ENCODE data around the gene CCM2.

Gene CCM2

DNA sequence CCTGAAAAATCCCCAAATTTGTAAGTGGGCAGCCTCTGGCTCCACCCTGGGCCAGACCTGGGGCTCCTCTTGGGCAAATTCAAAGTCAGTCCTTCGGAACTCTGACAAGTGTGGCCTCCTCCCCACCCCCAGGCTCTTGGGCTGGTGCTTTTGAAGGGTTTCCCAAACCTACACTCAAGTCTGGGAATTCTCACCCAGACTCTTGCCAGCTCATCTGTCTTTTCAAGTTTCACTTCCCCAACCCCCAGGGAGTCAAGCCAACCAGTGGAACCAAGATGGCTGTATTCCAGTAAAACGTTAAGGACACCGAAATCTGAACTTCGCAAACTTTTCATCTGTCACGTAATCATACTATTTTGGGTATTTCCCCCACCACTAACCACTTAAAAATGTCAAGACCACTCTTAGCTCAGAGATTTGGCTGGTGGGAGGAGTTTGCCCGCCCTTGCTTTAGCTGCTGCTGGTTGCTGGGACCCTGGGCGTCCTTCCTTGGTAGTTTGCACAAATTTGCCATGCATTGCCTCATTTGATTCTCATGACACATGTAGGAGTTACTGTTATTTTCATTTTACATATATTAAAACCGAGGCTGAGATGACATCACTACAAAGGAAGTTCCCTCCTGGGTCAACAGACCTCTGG lies 19.5 kb upstream of the CCM2 start:
- TF ChIP-seq, protein P1, sequence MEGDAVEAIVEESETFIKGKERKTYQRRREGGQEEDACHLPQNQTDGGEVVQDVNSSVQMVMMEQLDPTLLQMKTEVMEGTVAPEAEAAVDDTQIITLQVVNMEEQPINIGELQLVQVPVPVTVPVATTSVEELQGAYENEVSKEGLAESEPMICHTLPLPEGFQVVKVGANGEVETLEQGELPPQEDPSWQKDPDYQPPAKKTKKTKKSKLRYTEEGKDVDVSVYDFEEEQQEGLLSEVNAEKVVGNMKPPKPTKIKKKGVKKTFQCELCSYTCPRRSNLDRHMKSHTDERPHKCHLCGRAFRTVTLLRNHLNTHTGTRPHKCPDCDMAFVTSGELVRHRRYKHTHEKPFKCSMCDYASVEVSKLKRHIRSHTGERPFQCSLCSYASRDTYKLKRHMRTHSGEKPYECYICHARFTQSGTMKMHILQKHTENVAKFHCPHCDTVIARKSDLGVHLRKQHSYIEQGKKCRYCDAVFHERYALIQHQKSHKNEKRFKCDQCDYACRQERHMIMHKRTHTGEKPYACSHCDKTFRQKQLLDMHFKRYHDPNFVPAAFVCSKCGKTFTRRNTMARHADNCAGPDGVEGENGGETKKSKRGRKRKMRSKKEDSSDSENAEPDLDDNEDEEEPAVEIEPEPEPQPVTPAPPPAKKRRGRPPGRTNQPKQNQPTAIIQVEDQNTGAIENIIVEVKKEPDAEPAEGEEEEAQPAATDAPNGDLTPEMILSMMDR (conservative IDR thresholded peaks at IDR 0.05) = no peak
- TF ChIP-seq ZFX (IDR thresholded peaks at IDR 0.05) = no peak
- H3K27ac ChIP-seq = no peak overlapping the region

DNA sequence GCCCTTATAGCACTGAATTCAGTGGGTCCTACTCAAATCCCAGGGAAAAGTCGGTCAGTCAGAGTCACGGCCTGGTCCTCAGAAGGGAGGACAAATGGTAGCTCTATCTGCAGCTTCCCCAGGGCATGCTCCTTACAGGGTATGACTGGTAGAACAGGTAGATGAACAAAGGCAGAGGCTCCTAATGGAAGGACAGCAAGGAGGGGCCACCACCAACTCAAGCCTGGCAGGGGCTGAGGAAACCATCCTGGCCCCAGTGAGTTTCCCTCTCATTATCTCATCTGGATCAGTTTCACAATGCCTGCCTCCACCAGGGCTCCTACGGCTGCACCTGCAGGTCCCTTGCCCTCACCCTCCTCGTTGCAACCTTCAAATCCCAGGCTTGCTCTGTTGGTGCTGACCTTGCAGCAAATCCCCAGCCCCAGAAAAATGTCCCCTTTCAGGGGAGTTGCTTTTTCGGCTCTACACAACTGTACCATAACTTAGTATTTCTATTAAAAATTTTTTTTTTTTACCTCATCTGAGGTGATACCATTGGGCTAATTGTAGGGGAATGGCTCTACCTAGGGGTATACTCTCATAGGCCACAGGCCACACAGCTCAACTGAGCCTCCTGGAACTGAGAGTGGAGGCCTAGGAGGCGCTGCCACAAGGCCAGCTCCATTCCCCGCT lies 18.8 kb upstream of the CCM2 start:
- H3K27ac ChIP-seq = no peak overlapping the region

DNA sequence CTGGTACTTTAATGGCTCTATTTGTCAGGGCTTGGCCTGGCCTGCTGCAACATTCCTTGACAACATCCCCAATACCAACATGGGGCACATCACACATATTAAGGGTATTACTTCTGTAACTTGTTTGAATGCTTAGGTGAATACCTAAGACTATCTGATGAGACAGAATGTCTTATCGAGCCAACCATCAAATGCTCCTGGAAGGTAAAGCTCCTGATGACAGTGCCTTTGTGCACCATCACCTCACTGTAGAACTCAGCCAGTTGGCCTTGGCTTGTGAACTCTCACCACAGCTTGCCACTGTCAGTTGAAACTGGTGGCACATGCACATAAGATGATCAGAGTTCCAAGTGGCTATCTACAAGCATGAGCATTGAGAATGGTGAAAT lies 17.5 kb upstream of the CCM2 start:
- no peak overlapping the region for H3K27ac ChIP-seq
- TF ChIP-seq, protein P1 (conservative IDR thresholded peaks at IDR 0.05) = no peak

More for the DNA sequence above, 18.8 kb upstream of the CCM2 start:
- TF ChIP-seq, protein P1 (conservative IDR thresholded peaks at IDR 0.05) = no peak
- no peak for TF ChIP-seq ZFX (IDR thresholded peaks at IDR 0.05)

DNA sequence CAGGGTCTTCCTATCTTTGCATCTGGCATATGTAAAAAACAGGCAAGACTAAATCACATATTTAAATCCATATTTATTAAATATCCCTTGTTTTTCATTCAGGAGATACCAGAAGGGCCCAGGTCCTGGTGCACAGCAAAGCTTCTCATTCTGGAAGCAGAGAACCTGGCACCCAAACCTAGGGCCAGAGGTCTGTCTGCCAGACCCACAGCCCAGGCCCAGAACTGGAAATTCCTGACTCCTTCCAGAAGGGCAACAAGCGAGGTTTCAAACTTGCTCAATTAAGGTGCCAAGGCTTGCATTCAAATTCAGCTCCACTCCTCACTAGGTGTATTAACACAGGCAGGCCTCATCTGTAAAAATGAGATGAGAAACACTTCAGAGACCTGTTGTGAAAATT lies 17.0 kb upstream of the CCM2 start:
- no peak overlapping the region for H3K27ac ChIP-seq
- no peak for TF ChIP-seq ZFX (IDR thresholded peaks at IDR 0.05)
- TF ChIP-seq, protein P1 (conservative IDR thresholded peaks at IDR 0.05) = no peak

DNA sequence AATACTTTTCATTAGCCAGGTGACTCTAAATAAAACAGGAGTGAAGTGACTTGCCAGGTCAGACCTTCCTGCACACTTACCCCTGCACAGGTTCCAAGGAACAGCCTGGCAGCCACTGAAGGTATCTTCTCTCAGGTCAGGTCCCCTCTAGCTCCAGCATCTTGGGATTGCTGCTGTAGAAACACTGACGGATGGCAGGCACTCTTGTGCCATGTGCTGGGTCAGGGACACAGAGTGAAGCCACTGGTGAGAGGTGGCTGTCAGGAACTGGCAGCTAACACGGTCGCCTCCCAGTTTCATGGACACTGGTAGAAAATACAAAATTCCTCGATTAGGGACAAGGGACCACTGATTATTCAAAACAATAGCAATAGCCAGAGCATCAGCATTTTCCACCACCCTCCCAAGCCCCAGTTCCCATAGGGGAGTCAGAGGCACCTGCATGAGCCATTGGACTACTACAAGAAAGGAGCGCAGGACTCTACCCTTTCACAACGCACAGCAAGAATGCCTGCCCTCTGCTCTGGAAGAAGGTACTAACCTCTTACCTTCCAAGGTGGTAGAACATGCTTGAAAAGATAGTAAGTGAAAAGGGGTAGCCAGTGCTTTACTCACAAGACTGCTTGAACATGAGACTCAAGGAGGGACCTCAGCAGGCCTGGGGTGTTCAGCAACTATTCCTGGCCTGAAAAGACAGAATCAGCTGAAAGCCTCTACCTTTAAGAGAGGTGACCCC lies 16.1 kb upstream of the CCM2 start:
- TF ChIP-seq, protein P1 (conservative IDR thresholded peaks at IDR 0.05) = no peak
- TF ChIP-seq ZFX (IDR thresholded peaks at IDR 0.05) = no peak
- H3K27ac ChIP-seq = no peak overlapping the region

DNA sequence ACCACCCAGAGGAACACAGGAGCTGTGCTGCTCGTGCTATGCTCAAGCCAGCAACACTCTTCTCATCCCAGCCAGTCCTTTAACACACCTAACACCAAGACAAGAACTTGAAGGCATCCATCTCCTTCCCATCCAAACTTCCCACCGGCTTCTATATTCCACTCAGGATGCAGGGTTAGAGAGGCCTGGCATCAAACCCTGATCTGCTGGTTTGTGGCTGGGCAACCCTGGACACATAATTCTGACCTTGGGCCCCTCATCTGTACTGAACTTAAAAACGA lies 15.6 kb upstream of the CCM2 start:
- TF ChIP-seq ZFX (IDR thresholded peaks at IDR 0.05) = no peak
- TF ChIP-seq, protein P1 (conservative IDR thresholded peaks at IDR 0.05) = no peak
- peak overlapping the region; percentile 94; the same call in 1 of the 2 replicates for H3K27ac ChIP-seq

DNA sequence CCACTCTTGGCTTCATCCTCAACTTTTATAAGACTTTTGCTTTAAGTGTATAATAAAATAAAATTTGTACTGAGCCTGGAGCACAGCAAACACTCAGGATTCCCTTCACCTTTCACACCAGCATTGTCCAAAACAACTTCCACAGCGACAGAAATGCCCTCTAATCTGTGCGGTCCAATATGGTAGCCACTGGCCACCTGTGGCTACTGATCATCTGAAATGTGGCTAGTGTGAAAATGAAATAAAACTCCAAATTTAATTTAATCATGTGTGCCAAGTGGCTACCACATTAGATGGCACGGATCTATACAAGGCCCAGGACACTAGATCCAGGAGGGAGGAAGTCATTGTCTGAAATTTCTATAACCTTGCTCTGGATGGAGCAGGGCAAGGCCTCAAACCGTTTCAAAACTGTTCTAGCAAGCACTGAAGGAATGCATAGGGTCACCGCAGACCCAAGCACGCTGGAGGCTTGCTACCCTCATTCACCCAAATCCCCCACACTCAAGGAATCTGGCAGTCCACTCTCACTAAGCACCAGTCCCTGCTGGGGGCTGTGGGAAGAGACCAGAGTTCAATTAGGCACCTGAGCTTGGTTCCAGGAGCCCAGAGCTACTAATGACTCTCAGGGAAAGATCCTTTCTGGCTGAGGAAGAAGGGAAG lies 14.8 kb upstream of the CCM2 start:
- peak overlapping the region; percentile 94 for H3K27ac ChIP-seq

More for the DNA sequence above, 14.8 kb upstream of the CCM2 start:
- TF ChIP-seq, protein P1 (conservative IDR thresholded peaks at IDR 0.05) = no peak
- TF ChIP-seq ZFX (IDR thresholded peaks at IDR 0.05) = no peak
